GM13977 (cell line): ENCODE data around the gene MTMR10.

Experiments
- DNase-seq: peaks from one replicate; pipeline ENCODE4 v3.0.0; 2012; ENCODE audit warnings: low spot score
- in situ Hi-C: fragments of 300-500 bp; cut with MboI; formaldehyde crosslinking; loops from one replicate; pipeline ENCODE4 v1.12.0; 2022; ENCODE audit warnings: low sequenced_read_pairs, low pct_unique_long_range_greater_than_20kb, mixed read lengths, inconsistent platforms; ENCODE audit not compliant: unreplicated experiment
- TF ChIP-seq, protein P1 (sequence below): IDR thresholded peaks from 2 replicates; pipeline ENCODE4 v1.5.1; 2012; ENCODE audit warnings: mild to moderate bottlenecking, control low read depth; ENCODE audit not compliant: insufficient read depth; ENCODE audit errors: extremely low read depth, missing control alignments

MTMR10 gene

DNA sequence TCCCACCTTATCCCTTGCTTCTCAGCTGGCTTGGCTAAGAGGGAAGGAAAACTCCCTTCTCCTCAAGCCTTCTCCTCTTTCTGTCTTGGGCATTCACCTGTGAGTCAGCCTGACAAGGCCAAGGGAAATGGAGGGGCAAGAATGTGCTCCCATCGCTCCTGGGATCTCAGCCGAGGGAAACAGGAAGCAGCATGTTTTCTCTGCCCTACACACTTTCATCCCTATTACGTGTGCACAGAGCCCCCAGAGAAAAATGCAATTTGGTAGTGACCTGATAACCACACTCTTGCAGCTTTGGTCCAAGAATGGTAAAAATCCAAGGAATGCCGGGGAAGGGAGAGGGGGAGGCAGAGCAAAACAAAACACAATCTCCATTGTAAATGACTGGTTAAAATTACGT is 32.9 kb upstream of the MTMR10 start:
- TF ChIP-seq, protein P1, sequence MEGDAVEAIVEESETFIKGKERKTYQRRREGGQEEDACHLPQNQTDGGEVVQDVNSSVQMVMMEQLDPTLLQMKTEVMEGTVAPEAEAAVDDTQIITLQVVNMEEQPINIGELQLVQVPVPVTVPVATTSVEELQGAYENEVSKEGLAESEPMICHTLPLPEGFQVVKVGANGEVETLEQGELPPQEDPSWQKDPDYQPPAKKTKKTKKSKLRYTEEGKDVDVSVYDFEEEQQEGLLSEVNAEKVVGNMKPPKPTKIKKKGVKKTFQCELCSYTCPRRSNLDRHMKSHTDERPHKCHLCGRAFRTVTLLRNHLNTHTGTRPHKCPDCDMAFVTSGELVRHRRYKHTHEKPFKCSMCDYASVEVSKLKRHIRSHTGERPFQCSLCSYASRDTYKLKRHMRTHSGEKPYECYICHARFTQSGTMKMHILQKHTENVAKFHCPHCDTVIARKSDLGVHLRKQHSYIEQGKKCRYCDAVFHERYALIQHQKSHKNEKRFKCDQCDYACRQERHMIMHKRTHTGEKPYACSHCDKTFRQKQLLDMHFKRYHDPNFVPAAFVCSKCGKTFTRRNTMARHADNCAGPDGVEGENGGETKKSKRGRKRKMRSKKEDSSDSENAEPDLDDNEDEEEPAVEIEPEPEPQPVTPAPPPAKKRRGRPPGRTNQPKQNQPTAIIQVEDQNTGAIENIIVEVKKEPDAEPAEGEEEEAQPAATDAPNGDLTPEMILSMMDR: no peak
- DNase-seq: no peak
- in situ Hi-C loops: no loop called here

DNA sequence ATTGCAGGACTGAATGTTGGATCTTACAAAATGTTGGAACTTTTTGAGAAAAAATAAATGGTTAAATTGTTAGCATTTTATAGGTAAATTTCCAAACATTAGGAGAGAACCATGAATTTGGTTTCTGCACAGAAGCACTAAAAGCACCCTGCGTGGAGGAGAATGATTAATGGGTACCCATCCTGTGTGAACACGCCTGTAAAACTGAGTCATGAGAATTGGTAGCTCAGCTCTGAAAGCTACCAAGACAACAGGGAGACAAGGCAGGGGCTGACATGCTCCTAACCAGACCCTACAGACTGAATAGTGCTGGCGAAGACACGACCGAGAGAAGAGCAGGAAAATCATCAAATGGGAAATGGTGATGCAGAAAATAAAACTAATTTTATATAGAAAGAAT is 32.4 kb upstream of the MTMR10 start:
- DNase-seq: no peak
- TF ChIP-seq, protein P1: no peak
- in situ Hi-C loops: no loop called here

DNA sequence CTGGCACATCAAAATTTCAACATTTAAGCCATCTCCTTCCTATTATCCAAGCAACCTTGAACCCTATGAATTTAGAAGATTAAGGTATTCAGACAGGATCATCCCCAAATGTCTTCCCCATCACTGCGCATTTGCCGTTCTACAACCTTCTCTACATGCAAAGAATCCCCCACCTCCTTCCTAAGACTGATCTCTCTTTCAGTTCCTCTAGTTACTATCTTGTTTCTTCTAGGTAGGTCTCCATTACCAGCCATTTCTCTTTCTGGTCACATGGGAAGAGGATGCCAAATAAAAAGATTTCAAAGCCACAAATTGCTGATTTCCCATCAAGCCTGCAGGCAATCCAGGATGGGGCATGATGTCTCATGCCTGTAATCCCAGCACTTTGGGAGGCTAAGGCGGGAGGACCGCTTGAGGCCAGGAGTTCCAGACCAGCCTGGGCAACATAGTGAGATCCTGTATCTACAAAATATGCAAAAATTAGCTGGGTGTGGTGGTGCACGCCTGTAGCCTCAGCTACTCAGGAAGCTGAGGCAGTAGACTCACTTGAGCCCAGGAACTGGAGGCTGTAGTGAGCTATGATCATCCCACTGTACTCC is 29.7 kb upstream of the MTMR10 start:
- TF ChIP-seq, protein P1: no peak
- in situ Hi-C loops: no loop called here
- no peak for DNase-seq

DNA sequence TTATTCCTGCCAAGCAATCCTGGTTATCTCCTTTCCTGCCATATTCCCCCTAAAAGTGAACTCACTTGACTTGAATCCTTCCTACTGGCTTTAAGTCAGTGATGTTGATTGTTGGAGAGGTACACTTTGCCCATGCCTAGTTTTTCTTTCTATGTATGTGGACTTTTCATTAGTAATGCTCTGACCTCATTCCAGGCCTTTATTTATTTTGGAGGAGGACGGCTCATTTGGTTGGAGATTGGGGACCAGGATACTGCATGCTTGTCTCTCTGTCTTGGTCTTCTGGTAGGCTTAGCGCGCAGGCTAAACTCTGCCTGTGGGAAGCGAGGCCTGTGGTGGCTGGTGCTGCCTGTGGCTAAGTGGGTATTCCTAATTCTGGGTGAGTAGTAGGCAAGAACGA is 29.1 kb upstream of the MTMR10 start:
- TF ChIP-seq, protein P1: no peak
- in situ Hi-C loops: no loop called here
- DNase-seq: no peak

DNA sequence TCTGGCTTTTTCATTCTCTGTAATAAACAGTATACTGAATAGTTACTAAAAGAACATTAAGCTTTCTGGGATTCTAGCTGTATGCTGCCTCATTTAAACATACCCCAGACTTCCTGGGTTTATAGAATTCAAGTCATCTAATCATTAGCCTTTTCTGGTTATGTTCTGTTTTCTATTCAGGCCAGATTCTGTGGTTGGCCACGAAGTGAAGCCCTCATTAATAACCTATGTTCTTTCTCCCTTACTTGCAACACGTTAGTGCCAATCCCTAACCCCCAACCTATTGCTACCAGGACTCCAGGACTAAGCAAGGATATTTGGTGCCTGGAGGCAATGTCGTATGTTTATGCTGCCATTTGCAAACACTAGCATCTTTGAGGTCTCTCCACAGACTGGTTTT is 28.6 kb upstream of the MTMR10 start:
- TF ChIP-seq, protein P1: no peak
- in situ Hi-C loops: no loop called here
- DNase-seq: no peak

DNA sequence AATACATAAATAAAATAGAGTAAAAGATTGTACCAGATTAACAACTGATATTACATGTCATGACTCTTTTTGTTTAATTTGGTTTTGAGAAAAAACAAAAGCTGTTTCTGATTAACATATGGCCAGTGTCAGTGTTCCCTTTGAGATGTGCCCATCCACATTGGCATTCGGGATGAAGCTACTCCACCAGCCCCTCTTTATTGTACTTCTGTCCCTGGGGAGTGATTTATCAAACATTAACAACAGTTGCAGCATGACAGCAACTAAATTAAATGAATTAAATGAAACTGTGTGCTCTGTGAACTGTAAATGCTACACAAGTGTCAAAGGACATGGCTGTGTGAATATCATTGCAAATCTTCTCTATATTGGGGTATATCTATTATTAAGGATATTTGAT is 25.9 kb upstream of the MTMR10 start:
- DNase-seq: no peak
- in situ Hi-C loops: no loop called here
- TF ChIP-seq, protein P1: no peak
